Measurements from ENCODE around the gene NFKBIL1. TPM values are rescaled to one million over a fixed set of nuclear protein-coding genes. Genes with fewer than 3 reads are reported as not detected.
"Not testable (repeated sequence)": the region's sequence is repeated elsewhere in the genome, so short reads cannot be mapped to it uniquely, and the experiment has no call there.

The NFKBIL1 gene
- total RNA-seq, 1 experiment from 2014 or later: 19.8 TPM

GRCh38 chr6:31532644-31533454, 14.6 kb upstream of the NFKBIL1 start:
- in situ Hi-C loops (cut with HindIII; ENCODE audit: low sequenced_read_pairs): no loop called here
- no peak for DNase-seq (ENCODE audit: low spot score)

- in situ Hi-C loops (cut with HindIII; ENCODE audit: low sequenced_read_pairs): no loop called here
- DNase-seq (ENCODE audit: low spot score): no peak
Observed at GRCh38 chr6:31533455-31533841, 14.0 kb upstream of the NFKBIL1 start.

GRCh38 chr6:31534011-31534410, 13.4 kb upstream of the NFKBIL1 start:
- no peak for DNase-seq (ENCODE audit: low spot score)
- in situ Hi-C loops (cut with HindIII; ENCODE audit: low sequenced_read_pairs): no loop called here

DNA sequence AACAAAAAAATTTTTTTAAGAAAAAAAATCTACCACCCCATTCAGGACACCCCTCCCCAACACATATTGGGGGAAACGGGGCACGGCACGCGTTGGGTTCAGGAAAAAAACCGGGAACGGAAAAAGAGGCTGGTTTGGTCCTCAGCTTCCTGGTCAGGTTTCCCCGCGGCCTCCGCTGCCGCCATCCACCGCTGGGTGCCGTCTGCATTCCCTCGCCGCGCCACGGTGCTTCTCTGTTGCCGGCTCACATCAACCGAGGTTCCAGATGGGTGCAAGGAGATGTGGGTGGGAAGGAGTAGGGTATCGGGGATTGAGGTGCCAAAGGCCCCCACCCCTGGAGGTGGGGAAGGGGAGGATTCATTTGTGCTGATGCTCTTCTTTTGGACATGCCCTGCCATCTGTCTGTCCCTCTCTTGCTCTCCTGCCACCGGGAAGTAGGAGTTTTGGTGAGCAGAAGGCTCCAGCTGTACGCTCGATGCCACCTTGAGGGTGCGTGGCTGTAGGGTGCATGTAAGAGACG, 12.8 kb upstream of the NFKBIL1 start:
- in situ Hi-C loops (cut with HindIII; ENCODE audit: low sequenced_read_pairs): no loop called here
- DNase-seq (ENCODE audit: low spot score): no peak

- in situ Hi-C loops (cut with HindIII; ENCODE audit: low sequenced_read_pairs): no loop called here
- no peak for DNase-seq (ENCODE audit: low spot score)
Observed at GRCh38 chr6:31535538-31536324, 11.7 kb upstream of the NFKBIL1 start.

- in situ Hi-C loops (cut with HindIII; ENCODE audit: low sequenced_read_pairs): no loop called here
- no peak for DNase-seq (ENCODE audit: low spot score)
Observed at GRCh38 chr6:31538805-31539400, 8.5 kb upstream of the NFKBIL1 start.

DNA sequence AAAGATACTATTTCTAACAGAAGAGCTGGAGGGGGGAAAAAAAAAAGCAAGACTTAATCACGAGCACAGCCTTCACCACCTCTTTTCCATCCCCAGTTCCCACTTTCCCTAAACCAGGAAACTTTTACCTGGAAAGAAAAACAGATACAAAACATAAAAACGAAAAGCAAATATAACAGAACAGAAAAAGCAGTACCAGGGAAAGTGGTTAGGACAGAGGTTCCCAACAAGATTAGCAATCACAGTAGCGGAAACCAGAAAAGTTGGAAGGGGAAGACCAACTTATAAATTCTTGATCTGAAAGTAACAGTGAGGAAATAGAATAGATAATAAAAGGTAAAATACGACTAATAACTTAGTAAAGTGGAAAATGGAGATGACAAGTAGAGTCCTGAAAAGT, 6.8 kb upstream of the NFKBIL1 start:
- DNase-seq (ENCODE audit: low spot score): no peak
- in situ Hi-C loops (cut with HindIII; ENCODE audit: low sequenced_read_pairs): loop anchor here (5.0 kb wide), 1 partner anchor 42 kb away; the partner anchor contains the start of gene LTB

DNA sequence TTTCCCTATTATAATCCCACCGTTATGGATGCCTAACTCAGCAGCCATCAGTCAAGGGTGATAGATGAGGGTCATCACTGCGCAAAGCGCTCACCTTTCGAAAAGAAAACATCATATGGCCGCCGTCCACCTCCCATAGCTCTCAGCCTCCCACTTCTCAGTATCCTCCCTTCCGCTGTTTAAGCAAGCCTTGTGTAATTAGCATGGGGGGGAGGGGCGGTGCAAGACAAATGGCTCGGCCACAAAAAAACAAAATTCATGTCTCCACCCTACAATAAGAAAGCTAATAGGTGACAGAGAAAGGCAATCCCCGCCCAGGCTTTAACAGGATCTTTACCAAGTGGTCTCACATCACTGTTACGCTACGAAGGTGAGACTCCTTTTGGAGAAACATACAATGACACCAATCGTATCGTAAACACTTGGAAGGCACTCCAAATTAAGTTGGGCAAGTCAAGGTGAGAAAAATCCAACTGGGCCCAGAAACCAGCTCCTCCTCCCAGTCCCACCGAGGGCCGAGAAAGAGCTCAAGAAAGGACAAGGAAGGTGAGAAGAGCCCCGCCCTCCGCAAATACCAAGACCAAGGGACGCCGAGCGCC, 6.2 kb upstream of the NFKBIL1 start:
- in situ Hi-C loops (cut with HindIII; ENCODE audit: low sequenced_read_pairs): loop anchor here (5.0 kb wide), 1 partner anchor 41 kb away; the partner anchor contains the start of gene LTB
- peak; percentile 32 for DNase-seq (ENCODE audit: low spot score)

GRCh38 chr6:31541658-31542521, 5.5 kb upstream of the NFKBIL1 start, which contains the start of gene DDX39B:
DDX39B (minus strand) TSS chr6:31542003; CDS start chr6:31540532, 1,471 bp downstream.
- in situ Hi-C loops (cut with HindIII; ENCODE audit: low sequenced_read_pairs): loop anchor here (5.0 kb wide), 1 partner anchor 40 kb away; the partner anchor contains the start of gene LTB
- peak; percentile 98 for DNase-seq (ENCODE audit: low spot score)

DNA sequence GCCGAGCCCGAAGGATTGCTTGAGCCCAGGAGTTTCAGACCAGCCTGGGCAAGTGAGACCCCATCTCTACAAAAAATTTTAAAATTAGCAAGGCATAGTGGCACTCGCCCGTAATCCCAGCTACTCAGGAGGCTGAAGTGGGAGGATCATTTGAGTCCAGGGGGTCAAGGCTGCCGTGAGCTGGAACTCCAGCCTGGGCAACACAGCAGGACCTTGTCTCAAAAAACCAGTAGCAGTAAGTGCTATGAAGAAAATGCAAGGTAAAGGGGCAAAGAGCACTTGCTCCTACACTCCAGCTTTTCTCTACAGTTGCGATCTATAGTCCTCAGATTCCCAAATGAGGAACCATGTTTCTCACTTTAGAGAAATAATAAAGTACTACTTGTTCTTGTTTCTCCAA, 3.8 kb upstream of the NFKBIL1 start:
- no peak for DNase-seq (ENCODE audit: low spot score)
- in situ Hi-C loops (cut with HindIII; ENCODE audit: low sequenced_read_pairs): loop anchor here (5.0 kb wide), 1 partner anchor 39 kb away; the partner anchor contains the start of gene LTB

DNA sequence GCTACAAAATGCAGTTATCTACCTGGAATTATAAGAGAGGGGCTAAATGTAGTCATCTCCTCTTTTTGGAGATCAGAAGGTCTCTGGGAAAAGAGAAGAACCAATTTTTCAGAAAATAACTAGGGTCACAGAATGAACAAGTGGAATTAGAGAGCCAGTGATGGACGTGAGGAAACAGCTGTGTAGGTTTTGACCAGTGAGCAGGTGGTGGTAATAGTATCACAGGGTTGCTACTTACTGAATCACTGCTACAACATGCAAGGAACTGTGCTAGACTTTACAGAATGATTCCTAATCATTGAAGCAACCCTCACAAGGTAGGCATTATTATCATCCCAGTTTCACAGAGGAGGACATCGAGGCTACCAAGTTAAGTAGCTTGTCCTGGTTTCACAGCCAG, 2.7 kb upstream of the NFKBIL1 start:
- in situ Hi-C loops (cut with HindIII; ENCODE audit: low sequenced_read_pairs): loop anchor here (5.0 kb wide), 1 partner anchor 38 kb away; the partner anchor contains the start of gene LTB

GRCh38 chr6:31545291-31545690, 2.1 kb upstream of the NFKBIL1 start:
- DNase-seq (ENCODE audit: low spot score): no peak
- in situ Hi-C loops (cut with HindIII; ENCODE audit: low sequenced_read_pairs): no loop called here

More for the DNA sequence above, 2.7 kb upstream of the NFKBIL1 start:
- DNase-seq (ENCODE audit: low spot score): no peak

DNA sequence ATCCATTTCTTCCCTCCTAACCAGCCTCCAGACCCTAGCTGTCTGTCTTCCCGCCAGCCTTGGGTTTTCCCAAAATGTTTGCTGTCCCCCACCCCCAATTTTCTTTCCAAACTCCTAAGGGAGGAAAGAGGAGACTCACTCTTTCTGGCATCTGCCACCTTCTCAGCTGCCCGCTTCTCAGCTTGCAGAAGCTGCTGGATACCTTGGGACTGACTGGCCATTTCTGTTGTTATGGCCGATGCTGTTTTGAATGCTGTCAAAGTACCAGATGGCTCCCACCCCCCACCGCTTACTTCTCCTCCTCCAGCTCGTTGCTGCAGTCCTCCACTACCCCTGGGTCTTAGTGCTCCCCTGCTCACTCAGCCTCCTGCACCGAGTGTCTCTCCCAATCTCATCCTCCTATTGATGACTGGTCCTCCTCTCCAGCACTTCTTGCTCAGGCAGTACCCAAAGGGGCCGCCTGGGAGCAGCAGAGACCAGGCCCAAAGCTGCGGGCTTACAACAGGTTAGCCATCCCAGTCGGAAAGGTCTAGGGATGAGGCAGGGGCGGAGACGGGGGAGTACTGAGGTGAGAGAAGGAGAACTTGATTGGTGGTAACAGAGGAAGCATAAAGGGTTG, 960 bp upstream of the NFKBIL1 start, which contains the start of gene ATP6V1G2:
Gene ATP6V1G2, minus strand, starts transcription at position 270 of the 619 bp plus-strand sequence. Its CDS starts 49 bp downstream, at position 221.
- in situ Hi-C loops (cut with HindIII; ENCODE audit: low sequenced_read_pairs): no loop called here
- DNase-seq (ENCODE audit: low spot score): peak; percentile 100

- in situ Hi-C loops (cut with HindIII; ENCODE audit: low sequenced_read_pairs): no loop called here
- no peak for DNase-seq (ENCODE audit: low spot score)
Observed at GRCh38 chr6:31547727-31548543, 527 bp downstream of the NFKBIL1 start.

DNA sequence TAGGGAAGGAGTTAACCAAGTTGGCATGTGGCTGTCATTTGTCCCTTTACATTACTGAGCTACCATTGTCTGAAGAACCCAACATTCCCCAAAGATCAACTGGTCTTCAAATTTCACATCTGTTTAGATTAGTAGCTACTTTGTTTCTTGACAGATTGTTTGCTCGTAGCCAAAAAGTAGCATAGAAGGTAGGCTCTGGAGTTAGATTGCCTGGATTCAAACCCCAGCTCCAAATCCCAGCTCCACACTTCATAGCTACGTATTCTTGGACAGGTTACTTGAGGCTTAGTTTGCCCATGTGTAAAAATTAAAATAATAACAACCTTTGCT, 1.1 kb downstream of the NFKBIL1 start:
- no peak for DNase-seq (ENCODE audit: low spot score)
- in situ Hi-C loops (cut with HindIII; ENCODE audit: low sequenced_read_pairs): no loop called here

GRCh38 chr6:31551371-31551770, 4.0 kb downstream of the NFKBIL1 start:
- DNase-seq (ENCODE audit: low spot score): peak; percentile 65
- in situ Hi-C loops (cut with HindIII; ENCODE audit: low sequenced_read_pairs): not testable (repeated sequence)

- in situ Hi-C loops (cut with HindIII; ENCODE audit: low sequenced_read_pairs): no loop called here
- DNase-seq (ENCODE audit: low spot score): no peak
Observed at GRCh38 chr6:31556307-31556706, 8.9 kb downstream of the NFKBIL1 start.
